ENCODE measurements around the gene TEX35.

TEX35 gene

DNA sequence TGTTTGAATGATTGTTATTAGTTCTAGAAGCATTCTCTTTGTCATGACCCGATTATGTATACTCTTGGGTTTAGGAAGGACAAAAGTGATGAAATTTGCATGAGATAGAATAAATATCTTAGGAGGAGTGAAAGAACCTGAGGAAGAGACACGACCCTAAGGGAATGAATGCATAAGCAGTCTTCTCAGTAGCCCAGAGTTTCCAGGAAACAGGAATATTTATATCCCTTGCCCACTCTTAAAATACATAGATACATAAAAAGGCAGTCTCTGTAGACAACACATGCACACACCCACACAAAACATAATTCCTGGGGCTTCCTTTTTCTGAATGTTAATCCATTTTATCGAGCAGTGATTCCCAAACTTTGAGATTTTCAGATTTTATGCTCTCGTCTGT lies 35.5 kb upstream of the TEX35 start:
- DNase-seq (ENCODE audit: low read depth) = no peak
- TF ChIP-seq, protein P1, sequence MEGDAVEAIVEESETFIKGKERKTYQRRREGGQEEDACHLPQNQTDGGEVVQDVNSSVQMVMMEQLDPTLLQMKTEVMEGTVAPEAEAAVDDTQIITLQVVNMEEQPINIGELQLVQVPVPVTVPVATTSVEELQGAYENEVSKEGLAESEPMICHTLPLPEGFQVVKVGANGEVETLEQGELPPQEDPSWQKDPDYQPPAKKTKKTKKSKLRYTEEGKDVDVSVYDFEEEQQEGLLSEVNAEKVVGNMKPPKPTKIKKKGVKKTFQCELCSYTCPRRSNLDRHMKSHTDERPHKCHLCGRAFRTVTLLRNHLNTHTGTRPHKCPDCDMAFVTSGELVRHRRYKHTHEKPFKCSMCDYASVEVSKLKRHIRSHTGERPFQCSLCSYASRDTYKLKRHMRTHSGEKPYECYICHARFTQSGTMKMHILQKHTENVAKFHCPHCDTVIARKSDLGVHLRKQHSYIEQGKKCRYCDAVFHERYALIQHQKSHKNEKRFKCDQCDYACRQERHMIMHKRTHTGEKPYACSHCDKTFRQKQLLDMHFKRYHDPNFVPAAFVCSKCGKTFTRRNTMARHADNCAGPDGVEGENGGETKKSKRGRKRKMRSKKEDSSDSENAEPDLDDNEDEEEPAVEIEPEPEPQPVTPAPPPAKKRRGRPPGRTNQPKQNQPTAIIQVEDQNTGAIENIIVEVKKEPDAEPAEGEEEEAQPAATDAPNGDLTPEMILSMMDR (IDR thresholded peaks at IDR 0.05; ENCODE audit: control insufficient read depth, extremely low read depth, insufficient read depth) = no peak
- H3K4me3 ChIP-seq (ENCODE audit: low read depth, low read length) = no peak overlapping the region

DNA sequence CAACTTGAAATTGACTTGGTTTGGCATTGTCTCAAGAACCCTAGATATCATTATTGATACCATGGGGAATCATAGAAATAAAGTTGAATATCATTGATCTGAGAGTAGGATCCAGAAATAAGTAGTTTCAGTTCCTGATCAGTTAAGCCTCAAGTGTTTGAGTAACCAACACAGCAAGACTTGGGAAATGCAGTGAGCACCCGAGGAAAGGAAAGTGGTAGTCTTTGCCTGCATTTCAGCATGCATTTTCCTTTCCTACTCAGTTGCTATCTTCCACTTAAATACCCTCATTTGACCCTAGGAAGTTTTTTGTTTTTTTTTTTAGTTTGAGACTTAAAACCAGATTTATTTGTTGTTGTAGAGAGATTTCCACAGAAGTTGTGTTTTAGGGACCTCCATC lies 35.1 kb upstream of the TEX35 start:
- TF ChIP-seq, protein P1 (IDR thresholded peaks at IDR 0.05; ENCODE audit: control insufficient read depth, extremely low read depth, insufficient read depth) = no peak
- no peak overlapping the region for H3K4me3 ChIP-seq (ENCODE audit: low read depth, low read length)
- DNase-seq (ENCODE audit: low read depth) = no peak

DNA sequence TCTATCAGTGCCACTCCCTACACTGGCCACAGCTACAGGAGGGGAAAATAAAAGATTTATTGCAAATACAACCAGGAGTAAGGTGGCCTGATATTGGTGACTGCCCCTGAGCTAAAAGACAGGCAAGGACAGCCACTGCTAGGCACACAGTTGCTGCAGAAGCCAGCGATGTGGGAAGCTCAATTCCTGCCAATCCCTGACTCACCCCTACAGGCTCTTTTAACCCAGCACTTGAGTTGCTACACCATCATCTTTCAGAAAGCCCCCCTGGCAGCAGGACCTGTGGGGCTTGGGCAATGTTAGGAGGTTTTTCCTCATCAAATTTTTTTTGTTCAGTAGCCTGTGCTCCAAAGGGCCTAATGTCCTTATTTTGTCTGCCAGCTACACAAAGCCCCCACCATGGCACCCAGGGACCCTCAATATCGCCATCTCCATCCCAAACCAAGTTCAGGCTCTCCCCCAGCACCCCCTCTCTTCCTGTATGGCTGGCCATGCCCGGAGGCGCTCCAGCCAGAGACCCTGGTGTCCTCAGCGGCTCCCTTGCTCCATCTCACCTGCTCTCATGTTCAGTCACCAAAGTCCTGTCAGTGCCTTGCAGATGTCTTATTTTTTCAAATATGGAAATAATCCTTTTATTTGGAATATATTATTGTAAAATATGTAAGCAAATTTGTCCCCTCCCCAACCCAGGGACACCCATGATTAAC lies 29.5 kb upstream of the TEX35 start:
- TF ChIP-seq, protein P1 (IDR thresholded peaks at IDR 0.05; ENCODE audit: control insufficient read depth, extremely low read depth, insufficient read depth) = no peak
- DNase-seq (ENCODE audit: low read depth) = no peak

DNA sequence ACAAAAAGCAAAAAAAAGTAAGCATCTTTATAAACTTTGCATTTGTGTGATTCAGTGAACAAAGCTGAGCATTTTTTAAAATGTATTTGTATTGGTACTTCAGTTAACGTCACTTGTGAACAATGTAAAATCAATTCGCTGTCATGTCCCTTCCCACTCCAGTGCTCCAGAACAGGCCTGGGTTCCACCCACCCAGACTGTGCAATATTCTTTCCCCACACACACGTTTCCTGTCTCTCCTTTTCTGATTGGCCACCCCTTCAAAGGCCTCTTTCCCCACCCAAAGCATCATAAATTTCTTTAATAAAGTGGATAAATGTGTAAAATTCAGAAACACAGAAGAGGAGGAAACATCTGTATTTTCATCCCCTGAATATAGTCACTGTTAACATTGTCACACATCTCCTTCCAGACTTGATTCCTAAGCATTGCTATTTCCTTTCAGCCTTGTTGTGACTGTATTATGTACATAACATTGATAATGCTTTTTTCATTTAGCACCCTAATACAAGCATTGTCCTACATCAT lies 28.1 kb upstream of the TEX35 start:
- no peak overlapping the region for H3K4me3 ChIP-seq (ENCODE audit: low read depth, low read length)
- no peak for DNase-seq (ENCODE audit: low read depth)
- TF ChIP-seq, protein P1 (IDR thresholded peaks at IDR 0.05; ENCODE audit: control insufficient read depth, extremely low read depth, insufficient read depth) = no peak

More for the DNA sequence above, 29.5 kb upstream of the TEX35 start:
- H3K4me3 ChIP-seq (ENCODE audit: low read depth, low read length) = no peak overlapping the region

DNA sequence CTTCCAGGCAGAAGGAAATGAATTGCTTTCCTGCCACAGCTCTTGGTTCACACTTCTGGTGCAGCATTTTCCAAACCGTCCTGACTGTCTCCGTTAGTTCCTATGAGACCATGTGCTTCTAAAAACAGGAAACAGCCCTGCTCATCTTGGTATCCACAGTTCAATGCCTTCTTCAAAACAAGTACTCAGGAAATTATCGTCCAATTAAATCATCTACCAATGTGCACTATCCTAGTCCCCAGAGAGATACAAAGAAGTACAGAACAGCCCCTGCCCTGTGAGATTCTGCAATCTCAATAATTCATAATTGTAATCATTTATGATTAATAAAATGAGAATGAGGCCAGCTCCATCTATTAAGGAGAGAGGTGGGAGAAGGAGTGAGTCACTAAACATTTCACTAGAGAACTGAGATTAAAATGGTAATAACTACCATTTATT lies 27.3 kb upstream of the TEX35 start:
- TF ChIP-seq, protein P1 (IDR thresholded peaks at IDR 0.05; ENCODE audit: control insufficient read depth, extremely low read depth, insufficient read depth) = no peak
- no peak overlapping the region for H3K4me3 ChIP-seq (ENCODE audit: low read depth, low read length)
- DNase-seq (ENCODE audit: low read depth) = no peak

DNA sequence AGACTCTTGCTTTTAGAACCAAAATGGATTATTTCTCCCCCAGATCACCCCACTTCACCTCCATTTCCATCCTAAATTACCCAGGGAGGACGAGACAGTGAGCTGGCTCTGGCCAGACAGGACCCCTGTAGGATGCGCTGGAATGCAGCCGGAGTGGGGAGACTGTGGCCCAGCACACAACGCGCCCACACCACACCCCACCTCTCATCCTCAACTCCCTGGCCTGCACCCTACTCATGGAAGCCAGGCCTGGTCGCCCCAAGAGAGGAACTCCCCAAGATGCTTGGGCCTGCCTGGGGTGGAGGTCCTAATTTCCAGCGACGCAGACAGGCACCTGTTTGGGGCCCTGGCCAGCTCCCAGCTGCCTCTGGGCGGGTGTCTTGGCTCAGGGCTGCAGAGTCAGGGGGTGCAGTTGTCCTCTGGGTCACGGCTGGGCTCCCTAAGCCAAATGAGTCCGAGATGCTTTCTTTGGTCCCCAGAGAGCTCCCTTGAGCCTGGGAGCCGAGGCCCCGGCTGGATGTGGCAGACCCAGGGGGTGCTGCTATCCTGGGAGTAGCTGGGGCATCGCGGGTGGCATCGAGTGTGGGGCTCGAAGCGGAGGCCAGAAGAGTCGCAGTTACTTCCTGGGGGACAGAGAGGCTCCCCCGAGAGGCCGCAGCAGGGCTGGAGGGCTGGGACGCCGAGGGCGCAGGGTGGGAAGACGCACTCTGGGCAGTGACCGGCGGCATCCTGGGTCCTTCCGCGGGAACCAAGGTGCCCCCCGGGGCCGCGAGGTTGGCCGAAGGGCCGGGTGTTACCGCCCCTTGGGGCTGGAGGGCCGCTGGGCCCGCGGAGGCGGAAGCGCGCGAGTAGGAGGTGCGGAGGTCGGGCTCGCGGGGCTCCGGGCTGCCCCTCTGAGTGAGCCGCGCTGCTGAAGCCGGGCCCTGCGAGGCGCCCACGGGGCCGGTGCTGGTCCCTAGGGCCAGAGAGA lies 26.5 kb upstream of the TEX35 start:
- TF ChIP-seq, protein P1 (IDR thresholded peaks at IDR 0.05; ENCODE audit: control insufficient read depth, extremely low read depth, insufficient read depth) = no peak
- DNase-seq (ENCODE audit: low read depth) = no peak
- H3K4me3 ChIP-seq (ENCODE audit: low read depth, low read length) = no peak overlapping the region

Data from LNCaP clone FGC (cell line).